Body of pancreas (tissue), 4 donors: ENCODE results near the gene USP34. TPM values are rescaled to one million over a fixed set of nuclear protein-coding genes. Genes with fewer than 3 reads are reported as not detected.
"Not testable (repeated sequence)": the region's sequence is repeated elsewhere in the genome, so short reads cannot be mapped to it uniquely, and the experiment has no call there.

Experiments used
- ATAC-seq: fragments of 150-250 bp; one replicate; pipeline ENCODE4 v1.9.1; 2016
- DNase-seq, 4 donors: peaks; one replicate each; pipeline ENCODE4 v3.0.0-alpha.2; 2019
- H3K27ac ChIP-seq, 4 donors: fragments of 200-600 bp; sonication (generic); 1 replicate in 3 of 4; 2 replicates in 1 of 4; pipeline versions ENCODE4 v1.5.1 to v1.6.1; 2016 to 2019; ENCODE audit warnings: mild to moderate bottlenecking in 1 of 4, mixed read lengths in 1 of 4, moderate library complexity in 1 of 4
- H3K27me3 ChIP-seq, 2 donors: fragments of 200-600 bp; sonication (generic); one replicate each; pipeline ENCODE4 v1.6.0; 2016; ENCODE audit warnings: mild to moderate bottlenecking in 1 of 2
- H3K36me3 ChIP-seq, 2 donors: fragments of 200-600 bp; sonication (generic); replicated peaks in 1 of 2; 2 replicates each; pipeline ENCODE4 v1.5.1; 2016; ENCODE audit warnings: low read depth in 2 of 2; ENCODE audit not compliant: insufficient read depth in 1 of 2
- H3K4me1 ChIP-seq: fragments of 200-600 bp; sonication (generic); one replicate; pipeline ENCODE4 v1.6.0; 2016
- H3K4me3 ChIP-seq, 2 donors: fragments of 200-600 bp; sonication (generic); 1 replicate in 1 of 2; 2 replicates in 1 of 2; pipeline ENCODE4 v1.5.1; 2016 to 2019
- H3K9me3 ChIP-seq, 3 donors: fragments of 200-600 bp; sonication (generic); 1 replicate in 2 of 3; 2 replicates in 1 of 3; pipeline ENCODE4 v1.5.1; 2016
- POLR2A ChIP-seq, 3 donors: fragments of 450-650 bp; IDR thresholded peaks; one replicate each; pipeline ENCODE4 v1.6.1; 2016; ENCODE audit warnings: antibody characterized with exemption in 3 of 3, mild to moderate bottlenecking in 2 of 3
- WGBS, 2 donors: methylation state at CpG; one replicate each; pipeline ENCODE4 v1.1.5; 2017; 5-methylcytosine and 5-hydroxymethylcytosine counted together
- intact Hi-C: fragments of 100-400 bp; cut with DNase I; formaldehyde crosslinking; loops from one replicate; pipeline ENCODE4 v1.15.1; 2023
- total RNA-seq, 2 donors: library from RNA; depleted of rRNA; stranded (reverse); fragments of >200 nt; gene quantifications; one replicate each; pipeline ENCODE4 v1.1.0, GENCODE V29; 2016
- TF ChIP-seq, protein P1 (sequence below), 7 experiments: fragments of 450-650 bp in 4 of 7; fragments of 200-600 bp in 3 of 7; sonication (generic) in 3 of 7; IDR thresholded peaks; one replicate each; pipeline ENCODE4 v1.5.1; 2016 to 2019; ENCODE audit warnings: antibody characterized with exemption in 7 of 7

USP34 gene
- total RNA-seq, 2 donors from 2014 or later = 87.0 to 96.5 TPM

DNA sequence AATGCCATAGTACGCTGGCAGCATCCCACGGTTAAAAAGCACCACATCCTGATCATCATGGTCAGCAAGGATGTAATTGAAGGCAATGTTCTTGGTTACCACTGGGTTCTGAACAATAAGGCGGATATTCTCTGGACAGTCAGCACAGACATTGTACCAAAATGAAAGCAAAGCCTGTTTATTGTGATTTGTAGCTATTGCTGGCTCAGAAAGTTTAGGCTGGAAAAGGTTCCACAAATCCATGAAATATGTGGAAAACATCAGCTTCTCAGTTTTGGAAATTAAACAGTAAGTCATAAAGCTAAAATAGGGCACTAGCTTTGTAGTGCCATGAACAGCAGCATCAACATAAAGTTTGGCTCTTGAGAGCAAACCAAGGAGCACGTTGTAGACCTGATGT lies 256.7 kb downstream of the USP34 start:
- WGBS, 2 donors = 93 to 94% methylated on average over 4 of the region's 4 CpGs
- H3K36me3 ChIP-seq = peaks cover 4% of the 10 kb centered on the region in 2 donors
- no peaks in the 10 kb centered on the region for H3K27me3 ChIP-seq
- H3K4me3 ChIP-seq = no peak overlapping the region
- DNase-seq (no peak), ATAC-seq (no peak)
- peaks cover 9% of the 10 kb centered on the region for H3K4me1 ChIP-seq
- TF ChIP-seq, protein P1, sequence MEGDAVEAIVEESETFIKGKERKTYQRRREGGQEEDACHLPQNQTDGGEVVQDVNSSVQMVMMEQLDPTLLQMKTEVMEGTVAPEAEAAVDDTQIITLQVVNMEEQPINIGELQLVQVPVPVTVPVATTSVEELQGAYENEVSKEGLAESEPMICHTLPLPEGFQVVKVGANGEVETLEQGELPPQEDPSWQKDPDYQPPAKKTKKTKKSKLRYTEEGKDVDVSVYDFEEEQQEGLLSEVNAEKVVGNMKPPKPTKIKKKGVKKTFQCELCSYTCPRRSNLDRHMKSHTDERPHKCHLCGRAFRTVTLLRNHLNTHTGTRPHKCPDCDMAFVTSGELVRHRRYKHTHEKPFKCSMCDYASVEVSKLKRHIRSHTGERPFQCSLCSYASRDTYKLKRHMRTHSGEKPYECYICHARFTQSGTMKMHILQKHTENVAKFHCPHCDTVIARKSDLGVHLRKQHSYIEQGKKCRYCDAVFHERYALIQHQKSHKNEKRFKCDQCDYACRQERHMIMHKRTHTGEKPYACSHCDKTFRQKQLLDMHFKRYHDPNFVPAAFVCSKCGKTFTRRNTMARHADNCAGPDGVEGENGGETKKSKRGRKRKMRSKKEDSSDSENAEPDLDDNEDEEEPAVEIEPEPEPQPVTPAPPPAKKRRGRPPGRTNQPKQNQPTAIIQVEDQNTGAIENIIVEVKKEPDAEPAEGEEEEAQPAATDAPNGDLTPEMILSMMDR (IDR thresholded peaks at IDR 0.05) = no peak
- no peak for TF ChIP-seq POLR2A (IDR thresholded peaks at IDR 0.05)
- intact Hi-C loops = no loop called here
- no peak overlapping the region for H3K27ac ChIP-seq
- H3K9me3 ChIP-seq = no peaks in the 10 kb centered on the region

DNA sequence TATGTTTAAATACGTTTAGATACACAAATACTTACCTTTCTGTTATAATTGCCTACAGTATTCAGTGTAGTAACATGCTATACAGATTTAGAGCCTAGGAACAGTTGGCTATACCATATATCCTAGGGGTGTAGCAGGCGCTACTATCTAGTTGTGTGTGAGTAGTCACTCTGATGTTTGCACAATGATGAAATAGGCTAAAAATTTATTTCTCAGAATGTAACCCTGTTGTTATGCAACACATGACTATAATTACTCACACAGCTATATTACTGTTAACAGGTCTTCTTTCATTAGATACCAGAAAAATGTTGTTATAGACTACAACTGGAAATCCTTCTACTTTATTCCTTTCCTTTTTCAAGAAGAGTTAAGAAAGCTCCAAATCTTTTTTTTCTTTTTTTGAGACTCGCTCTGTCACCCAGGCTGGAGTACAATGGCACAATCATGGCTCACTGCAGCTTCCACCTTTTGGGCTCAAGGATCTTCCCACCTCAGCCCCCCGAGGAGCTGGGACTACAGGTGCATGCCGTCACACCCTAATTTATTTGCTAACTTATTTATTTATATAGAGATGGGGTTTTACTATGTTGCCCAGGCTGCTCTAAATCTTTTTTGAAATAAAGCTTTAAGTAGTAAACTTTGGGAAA lies 260.4 kb downstream of the USP34 start:
- peaks cover 9% of the 10 kb centered on the region for H3K4me1 ChIP-seq
- no peak overlapping the region for H3K27ac ChIP-seq
- DNase-seq = no peak
- peaks cover 4 to 14% of the 10 kb centered on the region in 2 donors for H3K36me3 ChIP-seq
- WGBS, 2 donors = 89 to 90% methylated on average over 5 of the region's 5 CpGs
- intact Hi-C loops = no loop called here
- no peak overlapping the region for H3K4me3 ChIP-seq
- no peaks in the 10 kb centered on the region for H3K9me3 ChIP-seq
- ATAC-seq = peak; percentile 75
- no peaks in the 10 kb centered on the region for H3K27me3 ChIP-seq
- TF ChIP-seq, protein P1 (IDR thresholded peaks at IDR 0.05) = no peak
- no peak for TF ChIP-seq POLR2A (IDR thresholded peaks at IDR 0.05)

DNA sequence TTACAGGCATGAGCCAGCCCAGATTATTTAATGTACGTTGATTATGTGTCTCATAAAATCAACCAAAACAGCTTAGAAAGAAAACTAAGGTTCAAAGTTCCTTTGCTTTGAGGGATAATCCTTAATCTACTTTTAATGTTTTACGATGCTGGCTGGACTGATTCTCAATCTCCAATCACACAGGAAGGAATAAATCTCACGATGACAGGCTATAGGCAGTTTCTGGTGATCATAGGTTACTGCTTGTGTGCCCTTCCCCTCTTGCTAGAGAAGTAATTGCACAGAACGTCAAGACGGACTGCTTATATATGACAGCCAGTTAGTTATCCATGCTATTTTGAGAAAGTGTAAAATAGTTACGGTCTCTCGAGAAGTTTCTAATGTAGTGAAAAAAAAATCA lies 265.8 kb downstream of the USP34 start:
- Histone ChIP-seq H3K27ac (no peak overlapping the region), H3K9me3 (no peaks in the 10 kb centered on the region), H3K4me1 (peaks cover under 1% of the 10 kb centered on the region), H3K4me3 (no peak overlapping the region), H3K36me3 (peaks cover 0 to 31% of the 10 kb centered on the region in 2 donors), H3K27me3 (no peaks in the 10 kb centered on the region)
- ATAC-seq (no peak), DNase-seq (no peak)
- intact Hi-C loops = no loop called here
- WGBS, 2 donors = 88 to 90% methylated on average over 7 of the region's 7 CpGs
- TF ChIP-seq, protein P1 (IDR thresholded peaks at IDR 0.05) = no peak
- TF ChIP-seq POLR2A (IDR thresholded peaks at IDR 0.05) = no peak

DNA sequence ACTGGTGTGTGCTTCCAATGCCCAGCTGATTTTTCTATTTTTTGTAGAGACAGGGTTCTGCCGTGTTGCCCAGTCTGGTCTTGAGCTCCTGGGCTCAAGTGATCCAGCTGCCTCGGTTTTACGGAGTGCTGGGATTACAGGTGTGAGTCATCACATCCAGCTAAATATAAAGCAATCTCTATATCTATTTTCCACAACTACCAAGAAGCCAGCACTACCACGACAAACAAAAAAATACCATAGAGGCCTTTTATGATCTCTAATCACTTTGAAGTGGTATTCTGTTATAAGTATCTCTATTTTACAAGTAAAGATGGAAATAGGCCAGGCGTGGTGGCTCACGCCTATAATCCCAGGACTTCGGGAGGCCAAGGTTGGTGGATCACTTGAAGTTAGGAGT lies 274.2 kb downstream of the USP34 start:
- WGBS, 2 donors = 95 to 96% methylated on average over 7 of the region's 7 CpGs
- TF ChIP-seq POLR2A (IDR thresholded peaks at IDR 0.05) = no peak
- TF ChIP-seq, protein P1 (IDR thresholded peaks at IDR 0.05) = no peak
- intact Hi-C loops = no loop called here
- no peaks in the 10 kb centered on the region for H3K27me3 ChIP-seq
- H3K27ac ChIP-seq = no peak overlapping the region
- no peak for DNase-seq
- no peaks in the 10 kb centered on the region for H3K9me3 ChIP-seq
- no peaks in the 10 kb centered on the region for H3K4me1 ChIP-seq
- no peak overlapping the region for H3K4me3 ChIP-seq
- H3K36me3 ChIP-seq = no peaks in the 10 kb centered on the region
- no peak for ATAC-seq

DNA sequence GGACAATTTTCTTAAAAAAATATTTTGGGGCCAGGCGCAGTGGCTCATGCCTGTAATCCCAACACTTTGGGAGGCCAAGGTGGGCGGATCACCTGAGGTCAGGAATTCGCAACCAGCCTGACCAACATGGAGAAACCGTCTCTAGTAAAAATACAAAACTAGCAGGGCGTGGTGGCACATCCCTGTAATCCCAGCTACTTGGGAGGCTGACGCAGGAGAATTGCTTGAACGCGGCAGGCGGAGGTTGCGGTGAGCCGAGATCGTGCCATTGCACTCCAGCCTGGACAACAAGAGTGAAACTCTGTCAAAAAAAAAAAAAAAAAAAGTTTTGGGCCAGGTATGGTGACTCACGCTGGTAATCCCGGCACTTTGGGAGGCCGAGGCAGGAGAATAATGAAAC lies 276.2 kb downstream of the USP34 start:
- H3K9me3 ChIP-seq, H3K36me3 ChIP-seq, intact Hi-C loops, H3K27ac ChIP-seq, H3K4me1 ChIP-seq, ATAC-seq, H3K27me3 ChIP-seq, DNase-seq, H3K4me3 ChIP-seq: not testable (repeated sequence)
- 89 to 91% methylated on average over 15 of the region's 15 CpGs for WGBS, 2 donors
